Upper lobe of left lung (tissue), 4 donors: ENCODE results near the gene XPNPEP1.

Experiments
- CTCF ChIP-seq, 6 experiments: fragments of 450-650 bp in 4 of 6; fragments of 200-600 bp in 2 of 6; sonication (generic) in 2 of 6; IDR thresholded peaks; one replicate each; pipeline ENCODE4 v1.5.1; 2016 to 2019; ENCODE audit warnings: antibody characterized with exemption in 6 of 6
- EP300 ChIP-seq, 4 donors: sonication (generic); formaldehyde crosslinking; IDR thresholded peaks; one replicate each; pipeline ENCODE4 v1.5.1; 2017; ENCODE audit warnings: antibody characterized with exemption in 4 of 4, control low read depth in 2 of 4
- POLR2A ChIP-seq, 4 donors: fragments of 450-650 bp; IDR thresholded peaks; one replicate each; pipeline ENCODE4 v1.5.1; 2016 to 2017; ENCODE audit warnings: antibody characterized with exemption in 4 of 4, mild to moderate bottlenecking in 2 of 4

GRCh38 chr10:109862041-109862440 is 61.3 kb downstream of the XPNPEP1 start:
- TF ChIP-seq CTCF (IDR thresholded peaks at IDR 0.05) (no peak), POLR2A (IDR thresholded peaks at IDR 0.05) (no peak), EP300 (IDR thresholded peaks at IDR 0.05) (no peak)
